ENCODE measurements around the gene PLEKHA1.

GRCh38 chr10:122435212-122435827 is 60.8 kb downstream of the PLEKHA1 start:
- no peak for TF ChIP-seq POLR2A (IDR thresholded peaks at IDR 0.05)
- TF ChIP-seq EP300 (IDR thresholded peaks at IDR 0.05), result no peak

Measured in tibial nerve (tissue), 3 donors.